A549 (cell line): ENCODE measurements around the gene GCM1. TPM values are rescaled to one million over a fixed set of nuclear protein-coding genes. Genes with fewer than 3 reads are reported as not detected.

Source experiments
- ATAC-seq, 2 experiments: fragments of 200-7000 bp in 1 of 2; fragments of >200 bp in 1 of 2; cut with Nextera tagmentation in 1 of 2; cut with Tn5 transposase in 1 of 2; 3 replicates each; pipeline versions ENCODE4 v1.8.0 to v1.9.1; 2018 to 2020; ENCODE audit warnings: mild to moderate bottlenecking in 1 of 2, moderate library complexity in 1 of 2
- CTCF ChIA-PET: fragments of 300-600 bp; sonication (Branson Sonifier 250); formaldehyde crosslinking; extraction: SDS; loops from one replicate; lab custom pipeline; 2021; ENCODE audit warnings: antibody characterized with exemption, inconsistent platforms; lab: Yijun Ruan, JAX
- POLR2A ChIA-PET: fragments of 350-600 bp; formaldehyde crosslinking; extraction: SDS; loops from one replicate; lab custom pipeline; 2021; ENCODE audit warnings: antibody characterized with exemption, inconsistent platforms; lab: Yijun Ruan, JAX
- DNase-seq, 2 experiments: peaks; one replicate each; pipeline versions ENCODE4 v3.0.0 to v3.0.0-alpha.2; 2011 to 2016; ENCODE audit warnings: low read depth in 1 of 2, low spot score in 1 of 2
- FAIRE-seq: peaks from 2 replicates; lab custom pipeline; 2011; peaks lifted over from hg19 to GRCh38; lab: Jason Lieb, UNC
- H3K27ac ChIP-seq, 2 experiments: fragments of >200 bp; sonication (Bioruptor Twin); formaldehyde crosslinking; 3 replicates each; pipeline ENCODE4 v1.5.1; 2016 to 2017
- H3K4me1 ChIP-seq: fragments of >200 bp; sonication (Bioruptor Twin); formaldehyde crosslinking; 3 replicates; pipeline ENCODE4 v1.6.1; 2016
- H3K4me2 ChIP-seq: fragments of >200 bp; sonication (Bioruptor Twin); formaldehyde crosslinking; 3 replicates; pipeline ENCODE4 v1.6.1; 2016
- H3K4me3 ChIP-seq: fragments of >200 bp; sonication (Bioruptor Twin); formaldehyde crosslinking; 3 replicates; pipeline ENCODE4 v1.5.1; 2016
- H3K9me3 ChIP-seq: fragments of >200 bp; sonication (Bioruptor Twin); formaldehyde crosslinking; 3 replicates; pipeline ENCODE4 v1.6.1; 2016
- CBX2 ChIP-seq: fragments of 200-600 bp; sonication (generic); IDR thresholded peaks from 2 replicates; pipeline ENCODE4 v1.6.1; 2016; ENCODE audit warnings: low read depth, mild to moderate bottlenecking, borderline replicate concordance
- CBX8 ChIP-seq: fragments of 200-600 bp; sonication (generic); IDR thresholded peaks from 2 replicates; pipeline ENCODE4 v1.6.1; 2016
- CHD4 ChIP-seq: fragments of 200-600 bp; sonication (generic); IDR thresholded peaks from 2 replicates; pipeline ENCODE4 v1.6.1; 2016; ENCODE audit warnings: antibody characterized with exemption, mild to moderate bottlenecking, borderline replicate concordance
- EP300 ChIP-seq, 2 experiments: fragments of >200 bp; sonication (Bioruptor Twin); formaldehyde crosslinking; IDR thresholded peaks; 2 replicates in 1 of 2; 3 replicates in 1 of 2; pipeline ENCODE4 v1.6.1; 2016 to 2017
- ESRRA ChIP-seq: fragments of 150-350 bp; IDR thresholded peaks from 2 replicates; pipeline ENCODE4 v1.6.1; 2014; ENCODE audit warnings: mild to moderate bottlenecking, low read length, borderline replicate concordance
- GATA3 ChIP-seq: IDR thresholded peaks from 2 replicates; pipeline ENCODE4 v1.6.1; 2012; ENCODE audit warnings: borderline replicate concordance
- JUN ChIP-seq, 2 experiments: fragments of >200 bp; sonication (Bioruptor Twin); formaldehyde crosslinking; IDR thresholded peaks; 2 replicates in 1 of 2; 3 replicates in 1 of 2; pipeline ENCODE4 v1.6.1; 2016 to 2017
- JUNB ChIP-seq: fragments of >200 bp; sonication (Bioruptor Twin); formaldehyde crosslinking; IDR thresholded peaks from 2 replicates; pipeline ENCODE4 v1.6.1; 2016
- KDM1A ChIP-seq: fragments of 200-600 bp; sonication (generic); IDR thresholded peaks from 2 replicates; pipeline ENCODE4 v1.6.1; 2016; ENCODE audit warnings: low read depth, mild to moderate bottlenecking
- MAZ ChIP-seq: fragments of 150-350 bp; IDR thresholded peaks from 2 replicates; pipeline ENCODE4 v1.6.1; 2014; ENCODE audit warnings: antibody characterized with exemption, low read depth, low read length, borderline replicate concordance
- MYC ChIP-seq: IDR thresholded peaks from 2 replicates; pipeline ENCODE4 v1.6.1; 2012; ENCODE audit warnings: mild to moderate bottlenecking, inconsistent platforms, low read length, improper control_type of control experiment, borderline replicate concordance
- NPAS2 ChIP-seq: fragments of 250-450 bp; sonication (Bioruptor Pico); IDR thresholded peaks from 2 replicates; pipeline ENCODE4 v1.8.0; 2022; ENCODE audit warnings: mild to moderate bottlenecking, moderate library complexity, borderline replicate concordance
- NR3C1 ChIP-seq: fragments of >200 bp; sonication (Bioruptor Twin); formaldehyde crosslinking; IDR thresholded peaks from 3 replicates; pipeline ENCODE4 v1.6.1; 2017
- RAD21 ChIP-seq, 2 experiments: fragments of >200 bp in 1 of 2; sonication (Bioruptor Twin) in 1 of 2; formaldehyde crosslinking in 1 of 2; IDR thresholded peaks in 1 of 2; conservative IDR thresholded peaks in 1 of 2; 2 replicates in 1 of 2; 3 replicates in 1 of 2; pipeline ENCODE4 v1.6.1; 2012 to 2018; ENCODE audit warnings: inconsistent platforms in 1 of 2
- RARB ChIP-seq: fragments of 250-450 bp; sonication (Bioruptor Pico); IDR thresholded peaks from 2 replicates; pipeline ENCODE4 v1.8.0; 2021; ENCODE audit warnings: mild to moderate bottlenecking, moderate library complexity
- RNF2 ChIP-seq: fragments of 200-600 bp; sonication (generic); IDR thresholded peaks from 2 replicates; pipeline ENCODE4 v1.6.1; 2016; ENCODE audit warnings: low read depth, mild to moderate bottlenecking, antibody characterized with exemption, moderate library complexity, borderline replicate concordance
- SMC3 ChIP-seq: fragments of >200 bp; sonication (Bioruptor Twin); formaldehyde crosslinking; IDR thresholded peaks from 3 replicates; pipeline ENCODE4 v1.6.1; 2018; ENCODE audit warnings: inconsistent platforms
- TFCP2L1 ChIP-seq: fragments of 250-450 bp; sonication (Bioruptor Pico); IDR thresholded peaks from 2 replicates; pipeline ENCODE4 v1.5.0; 2021; ENCODE audit warnings: mild to moderate bottlenecking
- TP53 ChIP-seq: fragments of 250-450 bp; sonication (Bioruptor Pico); IDR thresholded peaks from 2 replicates; pipeline ENCODE4 v1.5.0; 2021; ENCODE audit warnings: mild to moderate bottlenecking, moderate library complexity
- ZC3H11A ChIP-seq: fragments of 450-650 bp; IDR thresholded peaks from 2 replicates; pipeline ENCODE4 v1.6.1; 2014; ENCODE audit warnings: antibody characterized with exemption, mild to moderate bottlenecking
- ZNF302 ChIP-seq: fragments of 250-450 bp; sonication (Bioruptor Pico); IDR thresholded peaks from 2 replicates; pipeline ENCODE4 v1.9.0; 2021; ENCODE audit warnings: inconsistent platforms, mild to moderate bottlenecking, moderate library complexity
- WGBS: methylation state at CpG from one replicate; pipeline ENCODE4 v1.1.6; 2017; ENCODE audit errors: missing lambda C conversion rate; 5-methylcytosine and 5-hydroxymethylcytosine counted together
- polyA minus RNA-seq: library from RNA; depleted of rRNA, polyadenylated mRNA; stranded (reverse); fragments of >200 nt; gene quantifications from 2 replicates; pipeline ENCODE4 v1.2.3, GENCODE V29; 2011; rRNA and poly(A)+ RNA removed
- polyA plus RNA-seq, 4 experiments: library from polyadenylated mRNA; depleted of rRNA in 3 of 4; stranded (reverse); fragments of >200 nt; fragmentation: RNase III in 1 of 4; extraction: RNeasy Plus Mini Kit Qiagen cat#74134 plus additional on column Dnase treatment in 1 of 4; gene quantifications; 2 replicates in 3 of 4; 3 replicates in 1 of 4; pipeline ENCODE4 v1.2.3, GENCODE V29; 2011 to 2017
- TF ChIP-seq, protein P1 (sequence below): fragments of 250-450 bp; sonication (Bioruptor Pico); IDR thresholded peaks from 2 replicates; pipeline ENCODE4 v1.5.0; 2021; ENCODE audit warnings: mild to moderate bottlenecking, moderate library complexity, borderline replicate concordance
- TF ChIP-seq, protein P2 (sequence below): fragments of >200 bp; sonication (Bioruptor Twin); formaldehyde crosslinking; IDR thresholded peaks from 3 replicates; pipeline ENCODE4 v1.6.1; 2016
- TF ChIP-seq, protein P3 (sequence below): fragments of >200 bp; sonication (Bioruptor Twin); formaldehyde crosslinking; IDR thresholded peaks from 2 replicates; pipeline ENCODE4 v1.6.1; 2016
- TF ChIP-seq, protein P4 (sequence below): fragments of 250-450 bp; sonication (Bioruptor Pico); IDR thresholded peaks from 2 replicates; pipeline ENCODE4 v1.5.0; 2020; ENCODE audit warnings: low read depth, mild to moderate bottlenecking, moderate library complexity

Gene GCM1, protein sequence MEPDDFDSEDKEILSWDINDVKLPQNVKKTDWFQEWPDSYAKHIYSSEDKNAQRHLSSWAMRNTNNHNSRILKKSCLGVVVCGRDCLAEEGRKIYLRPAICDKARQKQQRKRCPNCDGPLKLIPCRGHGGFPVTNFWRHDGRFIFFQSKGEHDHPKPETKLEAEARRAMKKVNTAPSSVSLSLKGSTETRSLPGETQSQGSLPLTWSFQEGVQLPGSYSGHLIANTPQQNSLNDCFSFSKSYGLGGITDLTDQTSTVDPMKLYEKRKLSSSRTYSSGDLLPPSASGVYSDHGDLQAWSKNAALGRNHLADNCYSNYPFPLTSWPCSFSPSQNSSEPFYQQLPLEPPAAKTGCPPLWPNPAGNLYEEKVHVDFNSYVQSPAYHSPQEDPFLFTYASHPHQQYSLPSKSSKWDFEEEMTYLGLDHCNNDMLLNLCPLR
- polyA plus RNA-seq (2011; rRNA removed) (0.03 TPM in 1 of 2 replicates, not detected in the other), polyA plus RNA-seq (2017; fragmentation: RNase III; extraction: RNeasy Plus Mini Kit Qiagen cat#74134 plus additional on column Dnase treatment) (0.04 to 0.08 TPM in 2 of 3 replicates, not detected in the other), polyA minus RNA-seq (0.08 TPM in 1 of 2 replicates, not detected in the other)
- not detected in 2 replicates for polyA plus RNA-seq (2012; cell fraction: cytosol; rRNA removed)
- polyA plus RNA-seq (2012; cell fraction: nucleus; rRNA removed) = 0.02 TPM in 2 replicates

DNA sequence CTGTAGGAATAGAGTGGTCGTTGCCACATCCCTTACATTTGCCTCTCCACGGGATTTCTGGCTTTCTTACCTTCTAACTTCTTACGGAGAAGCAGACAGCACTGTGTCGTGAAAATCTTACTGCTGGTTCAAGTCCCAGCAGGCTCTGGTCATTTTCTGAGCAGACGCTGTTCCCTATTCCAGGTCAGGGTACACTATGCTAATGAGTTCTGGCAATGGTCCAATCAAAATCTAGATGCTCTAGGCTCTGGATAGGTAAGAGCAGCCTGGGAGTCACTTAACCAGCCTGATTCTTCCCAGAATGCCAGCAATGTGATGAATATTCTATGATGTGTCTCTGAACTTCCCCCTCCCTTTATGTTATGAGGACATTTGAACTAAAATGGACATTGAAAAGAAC is at the start of gene GCM1:
GCM1 (minus strand) TSS at position 158 of the 400 bp plus-strand sequence. CDS start 3,209 bp downstream, outside the sequence.
- WGBS = 56% methylated on average over 4 of the region's 5 CpGs
- FAIRE-seq (no peak), ATAC-seq (no peak)

DNA sequence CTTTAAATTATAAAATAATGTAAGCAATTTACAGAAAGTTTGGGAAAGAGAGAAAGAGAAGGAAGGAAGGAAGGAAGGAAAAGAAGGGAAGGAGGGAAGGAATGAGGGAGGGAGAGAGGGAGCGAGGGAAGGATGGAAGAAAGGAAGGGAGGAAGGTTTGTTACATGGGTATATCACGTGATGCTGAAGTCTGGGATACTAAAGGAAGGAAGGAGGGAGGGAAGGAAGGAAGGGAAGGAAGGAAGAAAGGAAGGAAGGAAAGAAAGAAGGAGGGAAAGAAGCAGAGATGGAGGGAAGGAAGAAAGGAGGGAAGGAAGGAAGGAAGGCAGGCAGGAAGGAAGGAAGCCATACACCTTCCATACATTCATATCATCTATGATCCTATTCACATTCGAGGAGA is 48.9 kb upstream of the GCM1 start:
- WGBS = 43% methylated on average over 3 of the region's 3 CpGs
- Histone ChIP-seq H3K9me3 (no peaks in the 10 kb centered on the region), H3K27ac (no peak overlapping the region), H3K4me2 (no peak overlapping the region), H3K4me3 (no peak overlapping the region), H3K4me1 (no peaks in the 10 kb centered on the region)
- TF ChIP-seq, protein P1, sequence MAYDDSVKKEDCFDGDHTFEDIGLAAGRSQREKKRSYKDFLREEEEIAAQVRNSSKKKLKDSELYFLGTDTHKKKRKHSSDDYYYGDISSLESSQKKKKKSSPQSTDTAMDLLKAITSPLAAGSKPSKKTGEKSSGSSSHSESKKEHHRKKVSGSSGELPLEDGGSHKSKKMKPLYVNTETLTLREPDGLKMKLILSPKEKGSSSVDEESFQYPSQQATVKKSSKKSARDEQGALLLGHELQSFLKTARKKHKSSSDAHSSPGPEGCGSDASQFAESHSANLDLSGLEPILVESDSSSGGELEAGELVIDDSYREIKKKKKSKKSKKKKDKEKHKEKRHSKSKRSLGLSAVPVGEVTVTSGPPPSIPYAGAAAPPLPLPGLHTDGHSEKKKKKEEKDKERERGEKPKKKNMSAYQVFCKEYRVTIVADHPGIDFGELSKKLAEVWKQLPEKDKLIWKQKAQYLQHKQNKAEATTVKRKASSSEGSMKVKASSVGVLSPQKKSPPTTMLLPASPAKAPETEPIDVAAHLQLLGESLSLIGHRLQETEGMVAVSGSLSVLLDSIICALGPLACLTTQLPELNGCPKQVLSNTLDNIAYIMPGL (CRISPR knock-in tag) = no peak
- TF ChIP-seq MYC (no peak), JUN (IDR thresholded peaks at IDR 0.05) (no peak), RAD21 (conservative IDR thresholded peaks at IDR 0.05 in 1 of 2, IDR thresholded peaks at IDR 0.05 in 1 of 2) (no peak), MAZ (no peak), KDM1A (no peak), ZC3H11A (no peak), NPAS2 (CRISPR knock-in tag) (no peak), GATA3 (no peak), EP300 (IDR thresholded peaks at IDR 0.05) (no peak), NR3C1 (no peak), ESRRA (no peak), SMC3 (no peak), ZNF302 (CRISPR knock-in tag) (no peak), JUNB (no peak), RARB (CRISPR knock-in tag) (no peak), CBX8 (no peak), CBX2 (no peak)
- TF ChIP-seq, protein P2, sequence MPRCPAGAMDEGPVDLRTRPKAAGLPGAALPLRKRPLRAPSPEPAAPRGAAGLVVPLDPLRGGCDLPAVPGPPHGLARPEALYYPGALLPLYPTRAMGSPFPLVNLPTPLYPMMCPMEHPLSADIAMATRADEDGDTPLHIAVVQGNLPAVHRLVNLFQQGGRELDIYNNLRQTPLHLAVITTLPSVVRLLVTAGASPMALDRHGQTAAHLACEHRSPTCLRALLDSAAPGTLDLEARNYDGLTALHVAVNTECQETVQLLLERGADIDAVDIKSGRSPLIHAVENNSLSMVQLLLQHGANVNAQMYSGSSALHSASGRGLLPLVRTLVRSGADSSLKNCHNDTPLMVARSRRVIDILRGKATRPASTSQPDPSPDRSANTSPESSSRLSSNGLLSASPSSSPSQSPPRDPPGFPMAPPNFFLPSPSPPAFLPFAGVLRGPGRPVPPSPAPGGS = no peak
- TF ChIP-seq, protein P3, sequence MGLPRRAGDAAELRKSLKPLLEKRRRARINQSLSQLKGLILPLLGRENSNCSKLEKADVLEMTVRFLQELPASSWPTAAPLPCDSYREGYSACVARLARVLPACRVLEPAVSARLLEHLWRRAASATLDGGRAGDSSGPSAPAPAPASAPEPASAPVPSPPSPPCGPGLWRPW = no peak
- ChIA-PET POLR2A (no interaction called here), CTCF (no interaction called here)
- DNase-seq (no peak), ATAC-seq (no peak), FAIRE-seq (no peak)

More for the DNA sequence above, at the start of gene GCM1:
- Histone ChIP-seq H3K9me3 (no peaks in the 10 kb centered on the region), H3K27ac (no peak within 1 kb of the TSS), H3K4me1 (no peaks in the 10 kb centered on the region), H3K4me2 (no peak within 1 kb of the TSS), H3K4me3 (no peak within 1 kb of the TSS)
- TF ChIP-seq, protein P4, sequence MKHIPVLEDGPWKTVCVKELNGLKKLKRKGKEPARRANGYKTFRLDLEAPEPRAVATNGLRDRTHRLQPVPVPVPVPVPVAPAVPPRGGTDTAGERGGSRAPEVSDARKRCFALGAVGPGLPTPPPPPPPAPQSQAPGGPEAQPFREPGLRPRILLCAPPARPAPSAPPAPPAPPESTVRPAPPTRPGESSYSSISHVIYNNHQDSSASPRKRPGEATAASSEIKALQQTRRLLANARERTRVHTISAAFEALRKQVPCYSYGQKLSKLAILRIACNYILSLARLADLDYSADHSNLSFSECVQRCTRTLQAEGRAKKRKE = no peak
- no peak for TF ChIP-seq TP53
- no peak for TF ChIP-seq NPAS2 (CRISPR knock-in tag)
- no peak for TF ChIP-seq RNF2
- TF ChIP-seq CHD4 = no peak
- no peak for TF ChIP-seq TFCP2L1 (CRISPR knock-in tag)
- CTCF ChIA-PET = no interaction called here
- DNase-seq = no peak
- POLR2A ChIA-PET = no interaction called here
